Hypothalamus (tissue), 51 donors: ENCODE results near the gene ANKRD9.
A peak's percentile ranks its signal among the peaks of the same experiment; 100 is the strongest.
"Not testable (repeated sequence)": the region's sequence is repeated elsewhere in the genome, so short reads cannot be mapped to it uniquely, and the experiment has no call there.

Experiments used
- DNase-seq, 51 donors: peaks; one replicate each; lab custom pipeline; 2025; lab: John Stamatoyannopoulos, UW

Gene ANKRD9

GRCh38 chr14:102509746-102510615 lies at the start of gene ANKRD9:
TSS of gene ANKRD9 (minus strand) at chr14:102509776. CDS start at chr14:102507889, 1,887 bp downstream.
- peak in 48 of 51 donors; percentile 41 to 93 (median 82) for DNase-seq

- no peak for DNase-seq
Measured at GRCh38 chr14:102558556-102558955, 49.0 kb upstream of the ANKRD9 start.

- no peak for DNase-seq
Measured at GRCh38 chr14:102557434-102558226, 48.1 kb upstream of the ANKRD9 start.

- DNase-seq, result no peak
Measured at GRCh38 chr14:102556098-102556677, 46.6 kb upstream of the ANKRD9 start.

GRCh38 chr14:102554821-102555819 lies 45.5 kb upstream of the ANKRD9 start:
- DNase-seq, result peak in 9 of 51 donors; percentile 11 to 34 (median 23)

GRCh38 chr14:102551995-102552705 lies 42.6 kb upstream of the ANKRD9 start:
- no peak for DNase-seq

GRCh38 chr14:102550927-102551401 lies 41.4 kb upstream of the ANKRD9 start:
- not testable (repeated sequence) for DNase-seq

- DNase-seq, result no peak
Measured at GRCh38 chr14:102548616-102549240, 39.2 kb upstream of the ANKRD9 start.

GRCh38 chr14:102545461-102546265 lies 36.1 kb upstream of the ANKRD9 start:
- peak in 2 of 51 donors; percentile 21 to 25 for DNase-seq

- no peak for DNase-seq
Measured at GRCh38 chr14:102544747-102545460, 35.3 kb upstream of the ANKRD9 start.

GRCh38 chr14:102544046-102544746 lies 34.6 kb upstream of the ANKRD9 start:
- no peak for DNase-seq

GRCh38 chr14:102541771-102542170 lies 32.2 kb upstream of the ANKRD9 start:
- DNase-seq, result no peak

- DNase-seq, result not testable (repeated sequence)
Measured at GRCh38 chr14:102541029-102541491, 31.5 kb upstream of the ANKRD9 start.

GRCh38 chr14:102540315-102541028 lies 30.9 kb upstream of the ANKRD9 start:
- DNase-seq, result no peak

- DNase-seq, result no peak
Measured at GRCh38 chr14:102539544-102540314, 30.2 kb upstream of the ANKRD9 start.
